IPS-NIHi7 (cell line): ENCODE data around the gene EGLN2.
"Not testable (repeated sequence)": the region's sequence is repeated elsewhere in the genome, so short reads cannot be mapped to it uniquely, and the experiment has no call there.

Experiments used
- DNase-seq: peaks from one replicate; pipeline ENCODE4 v3.0.0; 2012; ENCODE audit warnings: mixed read lengths; ENCODE audit errors: extremely low spot score

The EGLN2 gene

DNA sequence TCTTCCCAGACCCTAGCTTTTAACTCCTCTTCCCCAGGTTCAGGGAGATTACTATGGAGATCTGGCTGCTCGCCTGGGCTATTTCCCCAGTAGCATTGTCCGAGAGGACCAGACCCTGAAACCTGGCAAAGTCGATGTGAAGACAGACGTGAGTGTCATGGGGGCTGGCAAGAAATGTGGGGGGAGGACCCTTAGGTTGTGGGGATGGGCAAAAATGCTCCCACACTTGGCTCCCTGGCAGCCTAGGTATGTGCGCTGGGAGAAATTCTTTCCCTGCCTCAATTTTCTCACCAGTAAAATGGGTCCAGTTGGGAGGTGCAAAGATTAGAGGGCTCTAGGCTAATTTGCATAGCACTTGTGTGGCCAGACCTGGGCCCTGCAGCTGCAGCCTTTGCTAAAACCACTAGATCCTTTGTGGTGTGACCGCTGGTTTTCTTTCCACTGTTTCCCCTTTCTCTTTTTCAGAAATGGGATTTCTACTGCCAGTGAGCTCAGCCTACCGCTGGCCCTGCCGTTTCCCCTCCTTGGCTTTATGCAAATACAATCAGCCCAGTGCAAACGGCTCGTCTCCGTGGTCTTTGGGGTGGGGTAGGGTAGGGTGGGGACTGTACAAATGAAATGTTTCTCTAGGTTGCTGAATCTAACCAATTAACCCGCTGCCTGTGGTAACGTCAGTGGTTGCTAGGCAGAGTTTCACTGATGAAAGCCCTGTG, 21.9 kb upstream of the EGLN2 start:
- DNase-seq, result peak; percentile 83

DNA sequence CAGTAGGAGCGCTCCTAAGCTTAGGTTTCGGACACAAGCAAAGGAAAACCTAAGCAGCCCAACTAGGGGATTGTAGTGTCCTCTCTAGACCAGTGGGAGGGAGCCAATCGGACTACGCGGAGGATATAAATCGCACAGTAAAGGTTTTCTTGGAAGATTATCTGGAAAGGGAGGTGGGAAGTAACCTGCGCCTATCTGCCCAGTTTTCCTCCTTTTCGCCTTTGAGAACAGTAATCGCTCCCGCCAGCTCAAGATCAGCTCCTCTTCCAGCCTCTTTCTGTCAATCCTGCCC, 21.4 kb upstream of the EGLN2 start:
- DNase-seq, result no peak

DNA sequence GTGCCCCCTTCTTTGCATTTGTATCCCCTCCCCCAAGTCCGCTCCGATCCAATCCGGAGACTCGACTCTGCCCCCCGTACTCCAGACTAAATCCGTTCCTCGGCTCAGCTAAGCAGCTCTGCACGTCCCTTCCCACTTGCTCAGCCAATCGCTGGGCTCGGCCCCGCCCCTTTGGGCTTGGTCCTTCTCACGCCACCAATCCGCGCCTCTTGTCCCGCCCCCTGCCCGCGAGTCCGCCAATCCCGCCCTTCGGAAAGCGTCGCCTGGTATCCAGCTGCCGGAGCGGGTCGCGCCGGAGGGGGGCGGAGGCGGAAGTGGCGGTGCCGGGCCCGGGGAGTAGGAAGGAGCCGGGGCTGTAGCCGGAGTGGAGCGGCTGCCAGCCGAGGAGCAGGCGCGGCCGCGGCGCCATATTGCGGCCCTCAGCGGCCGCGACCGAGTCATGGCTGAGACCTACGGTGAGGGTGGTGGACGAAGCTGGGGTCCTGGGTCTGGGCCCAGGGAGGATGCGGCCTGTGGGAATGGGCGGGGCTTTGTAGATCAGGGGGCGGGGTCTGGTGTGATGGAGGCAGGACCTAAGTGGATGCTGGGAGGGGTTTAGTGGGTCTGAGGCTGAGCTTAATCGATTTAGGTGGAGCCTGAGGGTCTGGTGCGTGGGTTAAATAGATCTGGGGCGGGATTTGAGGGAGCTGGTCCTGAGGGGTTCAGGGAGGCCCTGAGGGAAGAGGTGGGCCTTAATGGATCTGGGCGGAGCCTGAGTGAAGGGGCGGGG, 20.9 kb upstream of the EGLN2 start, which contains the start of gene RAB4B:
TSS of gene RAB4B (plus strand) at position 311 of the 769 bp plus-strand sequence. CDS start at position 440, 129 bp downstream.
- DNase-seq, result peak; percentile 94

DNA sequence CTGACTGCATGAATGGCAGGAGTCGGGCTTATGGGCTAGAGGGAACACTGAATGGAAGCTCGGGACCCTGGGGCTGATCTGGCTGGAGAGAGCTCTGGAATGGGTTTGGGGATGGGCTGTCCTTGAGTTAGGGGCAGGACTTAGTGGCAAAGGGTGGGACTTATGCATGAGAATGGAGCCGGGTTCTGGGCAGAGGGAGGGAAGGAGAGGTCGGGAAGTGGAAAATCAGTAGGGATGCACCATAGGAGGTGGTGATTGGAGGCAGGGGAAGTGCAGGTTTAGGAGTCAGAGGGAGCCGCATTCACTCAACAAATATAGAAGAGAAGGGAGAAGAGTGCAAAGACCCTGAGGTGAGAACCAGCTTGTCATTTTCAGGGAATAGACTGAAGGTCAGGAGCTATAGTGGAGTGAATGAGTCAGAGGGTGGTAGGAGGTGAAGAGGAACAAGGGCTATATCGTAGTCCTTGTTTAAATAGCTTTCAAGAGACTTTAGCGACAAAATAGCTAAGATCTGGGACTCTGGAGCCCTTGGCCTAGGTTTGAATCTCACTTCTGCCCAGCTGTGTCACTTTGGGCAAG, 20.2 kb upstream of the EGLN2 start:
- DNase-seq, result peak; percentile 93

DNA sequence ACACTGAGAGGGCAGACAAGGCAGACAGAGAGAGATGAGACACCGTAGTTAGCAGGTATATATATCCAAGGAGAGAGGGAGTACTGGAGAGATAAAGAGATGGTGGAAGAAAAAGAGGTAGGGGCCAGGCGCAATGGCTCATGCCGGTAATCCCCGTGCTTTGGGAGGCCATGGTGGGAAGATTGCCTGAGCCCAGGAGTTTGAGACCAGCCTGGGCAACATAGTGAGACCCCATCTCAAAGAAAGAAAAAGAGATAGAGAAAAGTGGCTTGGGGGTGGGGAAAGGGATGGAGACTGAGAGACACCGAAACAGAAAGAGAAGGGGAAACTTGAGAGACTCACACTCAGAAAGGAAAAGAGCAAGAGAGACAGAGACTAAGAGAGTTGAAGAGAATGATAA, 18.4 kb upstream of the EGLN2 start:
- DNase-seq, result no peak

DNA sequence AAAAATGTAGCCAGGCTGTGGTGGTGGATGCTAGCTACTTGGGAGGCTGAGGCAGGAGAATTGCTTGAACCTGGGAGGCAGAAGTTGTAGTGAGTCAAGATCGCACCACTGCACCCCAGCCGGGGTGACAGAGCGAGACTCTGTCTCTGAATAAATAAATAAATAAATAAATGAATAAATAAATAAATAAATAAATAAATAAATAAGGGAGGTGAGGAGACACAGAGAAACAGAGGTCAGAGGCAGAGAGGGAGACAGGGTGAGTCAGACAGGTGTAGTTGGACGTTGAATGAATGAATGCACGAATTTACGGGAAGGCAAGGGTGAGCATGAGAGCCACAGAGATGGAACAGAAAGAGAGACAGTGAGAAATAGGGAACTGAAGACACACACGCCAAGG, 17.9 kb upstream of the EGLN2 start:
- no peak for DNase-seq

DNA sequence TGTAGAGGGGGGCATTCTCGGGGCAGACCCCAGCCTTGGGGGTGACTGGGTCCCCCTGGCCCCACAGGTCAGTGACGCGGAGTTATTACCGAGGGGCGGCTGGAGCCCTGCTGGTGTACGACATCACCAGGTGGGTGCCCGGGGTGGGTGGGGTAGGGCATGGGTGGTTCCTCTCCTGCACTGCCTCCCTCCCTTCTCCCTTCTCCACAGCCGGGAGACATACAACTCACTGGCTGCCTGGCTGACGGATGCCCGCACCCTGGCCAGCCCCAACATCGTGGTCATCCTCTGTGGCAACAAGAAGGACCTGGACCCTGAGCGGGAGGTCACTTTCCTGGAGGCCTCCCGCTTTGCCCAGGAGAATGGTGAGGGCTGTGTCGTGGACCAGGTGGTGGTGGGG, 15.3 kb upstream of the EGLN2 start:
- no peak for DNase-seq

DNA sequence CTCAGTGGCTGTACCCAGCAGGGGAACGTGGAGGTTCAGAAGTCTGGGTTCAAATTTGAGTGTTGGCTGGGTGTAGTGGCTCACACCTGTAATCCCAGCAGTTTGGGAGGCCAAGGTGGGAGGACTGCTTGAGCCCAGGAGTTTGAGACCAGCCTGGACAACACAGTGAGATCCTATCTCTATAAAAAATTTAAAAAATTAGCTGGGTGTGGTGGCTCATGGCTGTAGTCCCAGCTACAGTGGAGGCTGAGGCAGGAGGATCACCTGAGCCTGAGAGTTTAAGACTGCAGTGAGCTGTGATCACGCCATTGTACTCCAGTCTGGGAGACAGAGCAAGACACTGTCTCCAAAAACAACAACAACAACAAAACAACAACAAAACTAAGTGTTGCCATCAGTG, 14.8 kb upstream of the EGLN2 start:
- not testable (repeated sequence) for DNase-seq

DNA sequence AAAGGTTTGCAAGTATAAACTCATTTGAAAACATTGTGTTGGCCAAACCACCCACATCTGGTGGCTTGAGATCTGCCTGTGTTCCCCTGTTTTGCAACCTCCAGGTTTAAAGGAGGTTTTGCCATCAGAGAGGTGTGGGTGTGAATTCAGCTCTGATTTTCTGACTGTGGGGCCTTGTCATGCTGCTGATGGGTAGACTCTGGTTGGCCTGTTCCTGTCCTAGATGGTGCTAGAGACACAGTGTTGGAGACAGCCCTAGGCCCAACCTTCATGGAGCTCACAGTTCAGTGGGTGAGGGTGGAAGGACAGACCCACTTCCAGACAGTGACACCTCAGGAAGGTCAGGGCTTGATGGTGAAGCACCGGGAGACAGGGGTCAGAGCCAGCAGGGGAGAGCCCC, 13.5 kb upstream of the EGLN2 start:
- DNase-seq, result no peak

DNA sequence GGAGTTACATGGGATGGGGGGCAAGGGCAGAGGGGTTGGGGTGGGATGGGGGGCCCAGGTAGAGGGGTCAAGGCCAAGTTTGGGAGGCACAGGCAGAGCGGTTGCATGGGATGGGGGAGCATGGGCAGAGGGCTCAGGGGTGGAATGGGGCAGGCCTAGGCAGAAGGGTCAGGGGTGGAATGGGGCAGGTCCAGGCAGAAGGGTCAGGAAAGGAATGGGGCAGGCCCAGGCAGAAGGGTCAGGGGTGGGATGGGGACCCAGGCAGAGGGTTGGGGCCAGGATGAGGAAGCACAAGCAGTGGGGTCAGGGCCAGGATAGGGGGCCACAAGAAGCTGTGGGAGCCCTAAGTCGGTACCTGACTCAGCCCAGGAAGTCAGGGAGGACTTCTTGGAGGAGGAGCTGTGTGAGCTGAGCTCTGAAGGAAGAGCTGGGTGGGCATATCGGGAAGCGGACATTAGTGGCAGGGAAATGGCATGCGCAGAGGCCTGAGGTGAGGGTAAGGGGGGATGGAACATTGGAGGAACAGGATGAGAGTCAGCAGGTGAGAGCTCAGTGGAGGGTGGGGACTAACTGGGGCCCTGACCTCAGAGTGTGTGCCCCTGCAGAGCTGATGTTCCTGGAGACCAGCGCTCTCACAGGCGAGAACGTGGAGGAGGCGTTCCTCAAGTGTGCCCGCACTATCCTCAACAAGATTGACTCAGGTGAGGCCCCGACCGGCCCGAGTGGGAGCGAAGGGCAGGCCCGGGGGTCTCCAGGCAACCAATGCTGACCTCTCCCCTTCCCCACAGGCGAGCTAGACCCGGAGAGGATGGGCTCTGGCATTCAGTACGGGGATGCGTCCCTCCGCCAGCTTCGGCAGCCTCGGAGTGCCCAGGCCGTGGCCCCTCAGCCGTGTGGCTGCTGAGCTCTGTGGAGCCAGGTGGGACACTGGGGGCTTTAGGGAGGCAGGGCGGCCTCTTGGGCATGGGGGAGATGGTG, 12.6 kb upstream of the EGLN2 start:
- DNase-seq, result no peak

DNA sequence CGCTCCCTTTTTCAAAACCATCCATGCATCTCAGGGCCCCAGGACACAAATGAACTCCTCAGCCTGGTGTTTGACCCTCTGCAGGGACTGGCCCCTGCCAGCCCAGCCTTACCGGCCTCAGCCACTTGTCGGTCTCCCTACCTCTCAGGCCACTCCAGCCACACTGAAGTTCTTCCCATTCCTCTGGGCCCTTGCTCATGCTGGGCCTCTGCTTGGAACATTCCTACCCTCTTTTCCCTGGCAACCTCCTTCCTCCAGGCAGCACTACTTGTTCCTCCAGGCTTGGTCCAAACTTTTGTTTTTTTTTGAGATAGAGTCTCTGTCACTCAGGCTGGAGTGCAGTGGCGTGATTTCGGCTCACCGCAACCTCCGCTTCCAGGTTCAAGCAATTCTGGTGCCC, 7.6 kb upstream of the EGLN2 start:
- no peak for DNase-seq

DNA sequence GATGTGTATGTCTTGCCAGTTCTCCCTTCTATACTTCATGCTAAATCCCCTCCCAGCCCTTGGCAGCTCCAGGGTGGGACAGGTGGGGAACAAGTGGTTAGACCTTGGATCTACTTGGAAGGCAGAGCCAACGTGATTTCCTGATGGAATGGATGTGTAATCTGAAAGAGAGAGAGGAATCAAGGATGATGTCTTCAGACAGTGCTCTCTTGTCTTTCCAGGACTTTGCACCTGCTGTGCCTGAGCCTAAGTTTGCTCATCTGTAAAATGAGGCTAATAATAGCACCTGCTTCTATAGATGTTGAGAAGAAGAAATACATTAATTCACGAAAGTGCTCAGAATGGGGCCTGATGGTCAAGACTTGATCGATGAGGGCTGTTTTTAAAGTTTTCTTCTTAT, 7.0 kb upstream of the EGLN2 start:
- no peak for DNase-seq

DNA sequence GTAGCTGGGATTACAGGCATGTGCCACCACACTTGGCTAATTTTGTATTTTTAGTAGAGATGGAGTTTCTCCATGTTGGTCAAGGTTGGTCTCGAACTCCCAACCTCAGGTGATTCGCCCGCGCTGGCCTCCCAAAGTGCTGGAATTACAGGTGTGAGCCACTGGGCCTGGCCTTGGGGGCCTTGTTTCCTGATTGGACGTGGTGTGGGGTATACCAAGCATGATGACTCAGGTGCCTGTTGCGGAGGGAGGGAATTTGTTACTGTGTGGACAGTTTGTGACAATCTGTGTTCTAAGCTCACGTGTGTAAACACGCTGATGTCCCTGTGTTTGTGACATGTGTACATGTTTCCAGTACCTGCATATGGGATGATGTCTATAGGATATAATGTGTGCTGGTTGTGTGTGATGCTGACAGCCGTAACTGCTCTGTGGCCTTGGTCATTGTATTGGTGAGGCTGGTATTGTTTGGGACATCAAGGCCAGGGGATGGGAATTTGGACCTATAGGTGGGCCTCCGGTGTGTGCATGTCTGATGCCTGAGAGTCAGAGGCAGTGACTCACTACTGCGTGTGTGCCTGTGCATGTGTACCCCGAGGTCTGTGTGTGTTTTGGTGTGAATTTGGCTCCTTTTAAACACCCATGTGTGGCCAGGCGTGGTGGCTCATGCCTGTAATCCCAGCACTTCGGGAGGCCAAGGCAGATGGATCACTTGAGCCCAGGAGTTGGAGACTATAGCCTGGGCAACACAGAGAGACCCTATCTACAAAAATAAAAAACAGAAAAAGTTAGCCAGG, 1.6 kb upstream of the EGLN2 start:
- no peak for DNase-seq

DNA sequence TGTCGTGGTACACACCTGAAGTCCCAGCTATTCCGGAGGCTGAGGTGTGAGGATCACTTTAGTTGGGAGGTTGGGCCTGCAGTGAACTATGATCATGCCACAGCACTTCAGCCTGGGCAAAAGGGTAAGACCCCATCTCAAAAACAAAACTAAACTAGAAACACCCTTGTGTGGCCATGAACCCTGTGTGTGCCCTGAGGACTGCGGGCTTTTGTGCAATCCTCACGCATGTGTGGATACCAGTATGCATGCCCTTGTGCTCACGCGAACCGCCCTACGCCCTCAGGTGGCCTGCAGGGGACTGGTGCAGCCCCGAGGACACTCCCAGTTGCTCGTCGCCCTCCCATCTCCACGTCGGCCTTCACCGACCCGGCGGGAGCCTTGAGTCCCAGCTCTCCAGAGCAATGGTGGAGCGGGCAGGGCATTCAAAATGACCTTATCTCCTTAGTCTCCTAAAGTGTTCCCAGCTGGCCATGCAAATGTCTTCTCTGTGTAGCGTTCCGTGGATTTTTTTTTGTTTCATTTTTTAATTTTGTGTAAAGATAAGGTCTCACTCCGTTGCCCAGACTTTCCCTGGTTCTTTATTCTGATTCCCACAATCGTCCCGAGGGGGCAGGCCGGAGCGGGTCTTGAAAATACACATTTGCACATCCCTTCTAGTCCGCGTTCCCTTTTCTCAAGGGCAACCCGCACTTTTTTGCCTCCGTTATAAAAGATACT, 868 bp upstream of the EGLN2 start:
- DNase-seq, result peak; percentile 92

DNA sequence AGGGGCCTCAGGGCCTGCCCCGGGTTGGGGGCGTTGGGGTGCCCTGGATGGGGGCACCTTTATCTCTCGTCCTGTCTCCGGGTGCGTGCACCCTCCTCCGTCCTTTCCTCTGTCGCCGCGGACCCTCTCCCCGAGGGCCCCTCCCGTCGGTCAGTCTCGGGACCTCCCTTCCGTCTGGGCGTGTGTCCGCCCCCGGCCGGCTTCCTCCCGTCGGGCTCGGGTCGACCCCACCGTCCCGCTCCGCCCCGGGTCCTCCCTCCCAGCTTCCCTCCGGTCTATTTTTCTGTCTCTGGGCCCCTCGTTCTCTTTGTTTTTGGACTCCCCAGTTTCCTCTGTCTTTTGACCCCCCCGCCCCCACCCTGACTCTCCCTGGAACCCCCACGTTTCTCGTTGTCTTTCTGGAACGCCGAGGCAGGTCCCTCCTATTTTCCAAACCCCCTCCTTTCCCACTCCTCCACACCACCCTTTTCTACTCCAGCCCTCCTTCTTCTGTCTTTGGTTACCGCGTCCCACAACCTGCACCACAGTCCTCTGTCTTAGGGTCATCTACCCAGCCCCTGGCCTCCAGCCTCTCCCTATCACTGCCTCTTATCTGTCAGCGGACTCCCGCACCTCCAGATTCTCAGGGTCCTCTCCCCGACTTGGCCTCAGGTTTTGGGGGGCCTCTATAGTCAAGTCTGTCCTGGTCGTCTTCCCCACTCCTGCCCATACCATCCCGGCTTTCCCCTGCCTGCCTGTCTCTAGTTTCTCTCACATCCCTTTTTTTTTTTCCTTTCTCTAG, 757 bp downstream of the EGLN2 start:
- peak; percentile 42 for DNase-seq

DNA sequence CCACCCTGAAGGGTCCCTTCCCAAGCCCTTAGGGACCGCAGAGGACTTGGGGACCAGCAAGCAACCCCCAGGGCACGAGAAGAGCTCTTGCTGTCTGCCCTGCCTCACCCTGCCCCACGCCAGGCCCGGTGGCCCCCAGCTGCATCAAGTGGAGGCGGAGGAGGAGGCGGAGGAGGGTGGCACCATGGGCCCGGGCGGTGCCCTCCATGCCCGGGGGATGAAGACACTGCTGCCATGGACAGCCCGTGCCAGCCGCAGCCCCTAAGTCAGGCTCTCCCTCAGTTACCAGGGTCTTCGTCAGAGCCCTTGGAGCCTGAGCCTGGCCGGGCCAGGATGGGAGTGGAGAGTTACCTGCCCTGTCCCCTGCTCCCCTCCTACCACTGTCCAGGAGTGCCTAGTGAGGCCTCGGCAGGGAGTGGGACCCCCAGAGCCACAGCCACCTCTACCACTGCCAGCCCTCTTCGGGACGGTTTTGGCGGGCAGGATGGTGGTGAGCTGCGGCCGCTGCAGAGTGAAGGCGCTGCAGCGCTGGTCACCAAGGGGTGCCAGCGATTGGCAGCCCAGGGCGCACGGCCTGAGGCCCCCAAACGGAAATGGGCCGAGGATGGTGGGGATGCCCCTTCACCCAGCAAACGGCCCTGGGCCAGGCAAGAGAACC, 1.5 kb downstream of the EGLN2 start:
- no peak for DNase-seq

DNA sequence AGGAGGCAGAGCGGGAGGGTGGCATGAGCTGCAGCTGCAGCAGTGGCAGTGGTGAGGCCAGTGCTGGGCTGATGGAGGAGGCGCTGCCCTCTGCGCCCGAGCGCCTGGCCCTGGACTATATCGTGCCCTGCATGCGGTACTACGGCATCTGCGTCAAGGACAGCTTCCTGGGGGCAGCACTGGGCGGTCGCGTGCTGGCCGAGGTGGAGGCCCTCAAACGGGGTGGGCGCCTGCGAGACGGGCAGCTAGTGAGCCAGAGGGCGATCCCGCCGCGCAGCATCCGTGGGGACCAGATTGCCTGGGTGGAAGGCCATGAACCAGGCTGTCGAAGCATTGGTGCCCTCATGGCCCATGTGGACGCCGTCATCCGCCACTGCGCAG, 2.0 kb downstream of the EGLN2 start:
- DNase-seq, result no peak

DNA sequence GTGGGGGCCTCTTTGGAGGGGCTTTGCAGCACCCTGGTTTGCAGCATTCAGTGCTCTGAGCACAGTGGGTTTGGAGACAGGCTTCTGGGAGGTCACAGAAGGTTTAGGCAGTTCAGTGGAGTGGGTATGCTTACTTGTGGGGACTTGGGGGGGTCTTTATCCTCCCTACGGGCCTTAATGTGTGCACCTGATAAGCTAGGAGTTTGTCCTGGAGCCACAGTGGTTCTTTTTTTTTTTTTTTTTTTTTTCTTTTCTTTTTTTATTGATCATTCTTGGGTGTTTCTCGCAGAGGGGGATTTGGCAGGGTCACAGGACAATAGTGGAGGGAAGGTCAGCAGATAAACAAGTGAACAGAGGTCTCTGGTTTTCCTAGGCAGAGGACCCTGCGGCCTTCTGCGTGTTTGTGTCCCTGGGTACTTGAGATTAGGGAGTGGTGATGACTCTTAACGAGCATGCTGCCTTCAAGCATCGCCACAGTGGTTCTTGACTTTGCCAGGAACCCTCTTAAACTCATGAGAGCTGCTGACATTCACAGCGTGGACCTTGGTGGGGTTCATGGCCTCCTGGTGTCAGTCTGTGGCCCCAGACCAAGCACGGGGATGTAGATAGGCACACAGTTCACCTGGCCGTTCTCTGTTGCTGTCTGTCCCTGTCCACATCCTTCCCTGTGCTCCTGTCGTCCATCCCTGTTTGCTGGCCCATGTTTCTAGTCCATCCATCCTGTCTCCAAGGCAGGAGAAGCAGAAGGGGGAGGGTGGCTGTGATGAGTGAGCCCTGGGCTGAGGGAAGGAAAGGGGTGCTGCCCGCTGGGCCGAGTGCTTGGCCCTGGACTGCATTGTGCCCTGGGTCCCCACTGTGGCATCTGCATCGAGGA, 2.7 kb downstream of the EGLN2 start:
- no peak for DNase-seq
